Middle frontal gyrus (tissue), 1 donor: ENCODE data around the gene C18orf63.
"Not testable (repeated sequence)": the region's sequence is repeated elsewhere in the genome, so short reads cannot be mapped to it uniquely, and the experiment has no call there.

Experiments used
- DNase-seq: peaks from one replicate; pipeline ENCODE4 v3.0.0-alpha.2; 2015; ENCODE audit warnings: low spot score; ENCODE audit errors: extremely low spot score

Gene C18orf63

DNA sequence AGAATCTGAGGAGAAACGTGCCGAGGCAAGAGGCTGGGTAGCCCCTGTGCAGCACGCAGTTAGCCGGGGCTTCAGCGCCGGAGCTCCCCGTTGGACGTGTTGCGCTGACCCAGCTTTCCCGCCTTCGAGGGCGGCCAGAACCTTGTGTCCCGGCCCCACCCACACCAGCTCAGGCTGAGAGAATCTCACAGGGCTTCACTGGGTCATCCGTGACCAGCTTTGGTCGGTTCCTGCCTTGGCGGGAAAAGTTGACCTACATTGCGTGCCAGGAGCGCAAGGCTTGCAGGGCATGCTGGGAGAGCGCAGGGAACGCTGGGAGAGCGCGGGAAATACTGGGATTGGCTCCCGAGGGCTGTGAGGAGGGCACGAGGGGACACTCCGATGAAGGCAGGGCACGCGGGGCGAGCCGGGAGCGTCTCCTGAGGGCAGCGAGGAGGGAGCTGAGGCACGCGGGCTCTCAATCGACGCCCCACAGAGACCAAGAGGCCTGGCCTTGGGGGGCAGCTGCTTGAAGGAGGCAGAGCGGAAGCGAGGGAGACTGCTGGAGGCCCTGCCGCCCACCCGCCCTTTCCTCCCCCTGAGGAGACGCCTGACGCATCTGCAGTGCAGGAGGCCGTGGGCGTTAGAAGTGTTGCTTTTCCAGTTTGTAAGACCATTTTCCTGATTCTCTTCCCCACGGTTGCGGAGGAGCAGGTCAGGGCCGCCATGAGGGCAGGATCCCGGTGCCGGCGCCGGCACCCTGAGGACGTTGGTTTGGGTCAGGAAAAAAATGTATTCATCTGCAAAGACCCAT, at the start of gene C18orf63:
C18orf63 (plus strand) TSS at position 376 of the 793 bp plus-strand sequence. CDS start 2,027 bp downstream, outside the sequence.
- no peak for DNase-seq

DNA sequence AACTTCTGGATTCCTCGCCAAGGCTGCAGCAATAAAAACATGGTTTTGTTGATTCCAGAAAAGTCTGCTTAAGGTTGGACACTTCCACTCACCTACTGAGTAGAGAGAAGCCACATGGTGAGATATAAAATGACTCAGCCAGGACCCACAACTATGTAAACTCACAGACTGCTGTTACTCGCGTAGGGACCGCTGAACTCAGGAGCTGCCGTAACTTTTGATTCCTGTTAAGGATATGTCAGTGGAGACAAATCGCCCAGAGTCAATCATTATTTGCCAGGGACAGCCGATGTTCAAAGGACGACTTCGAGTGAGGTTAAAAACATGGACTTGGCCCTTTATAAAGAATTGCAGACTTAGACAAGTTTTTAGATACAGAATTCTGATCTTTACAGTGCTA, 49.5 kb upstream of the C18orf63 start:
- DNase-seq, result no peak

DNA sequence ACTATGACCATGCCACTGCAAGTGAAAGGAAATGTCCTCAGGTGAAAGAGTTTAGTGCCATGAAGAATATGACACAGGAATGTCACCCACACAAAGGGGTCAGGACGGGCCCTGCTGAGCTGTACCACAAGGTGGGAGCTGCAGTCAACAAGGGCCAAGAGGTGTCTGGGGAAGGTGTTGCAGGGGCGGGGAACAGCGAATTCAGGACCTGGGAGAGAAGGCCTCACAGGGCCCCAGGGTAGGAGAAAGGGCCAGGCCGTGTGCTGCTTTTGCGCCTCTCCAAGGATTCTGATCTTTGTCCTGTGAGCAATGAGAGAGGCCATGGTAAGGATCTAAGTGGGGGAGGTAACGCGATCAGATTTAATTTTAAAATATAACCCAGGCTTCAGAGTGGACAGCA, 47.5 kb upstream of the C18orf63 start:
- DNase-seq, result no peak

DNA sequence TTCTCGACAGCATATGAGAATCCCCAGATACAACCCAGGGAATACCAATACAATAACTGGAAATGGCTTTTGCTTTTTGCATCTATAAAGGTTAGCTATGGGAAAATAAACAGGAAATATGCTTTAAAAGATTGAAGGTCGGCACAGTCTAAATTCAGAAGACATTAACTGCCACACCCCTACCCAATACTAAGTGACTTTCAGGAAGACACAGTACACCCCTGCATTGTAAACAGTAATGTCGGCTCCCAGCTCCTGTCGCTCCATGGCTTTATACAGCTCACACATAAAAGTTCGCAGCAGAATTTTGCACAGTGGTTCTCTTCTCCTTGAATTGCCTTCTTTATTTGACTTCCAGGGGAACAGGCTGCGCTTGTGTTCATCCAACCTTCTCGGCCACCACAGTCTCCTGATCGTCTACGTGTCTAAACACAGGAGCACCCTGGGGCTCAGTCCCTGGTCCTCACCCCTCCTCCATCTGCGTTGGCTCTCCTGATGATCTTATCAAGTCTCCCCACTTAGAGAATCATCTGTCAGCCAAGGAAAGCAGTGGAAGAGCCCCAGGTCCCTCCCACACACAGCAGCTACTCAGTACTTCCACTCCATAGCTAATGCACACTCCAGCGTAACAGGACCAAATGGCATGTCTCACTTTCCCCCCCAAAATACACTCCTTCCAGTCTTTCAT, 46.6 kb upstream of the C18orf63 start:
- no peak for DNase-seq

DNA sequence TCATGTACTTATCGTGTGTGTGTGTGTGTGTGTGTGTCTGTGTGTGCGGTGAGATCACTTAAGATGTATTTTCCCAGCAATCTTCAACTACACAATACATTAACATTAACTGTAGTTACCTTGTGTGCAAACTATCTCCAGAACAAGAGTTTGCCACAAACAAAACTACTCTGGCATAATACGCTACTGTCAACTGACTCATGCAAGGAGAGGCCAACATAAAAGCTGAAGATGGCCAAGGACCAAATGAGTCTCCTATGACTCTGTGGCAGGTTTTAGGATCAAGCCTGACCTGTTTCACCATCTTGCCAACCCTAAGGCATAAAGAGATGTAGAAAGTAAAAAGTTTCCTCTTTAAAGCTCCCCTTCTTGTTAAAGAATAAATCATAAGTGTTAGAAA, 44.0 kb upstream of the C18orf63 start:
- DNase-seq, result no peak

DNA sequence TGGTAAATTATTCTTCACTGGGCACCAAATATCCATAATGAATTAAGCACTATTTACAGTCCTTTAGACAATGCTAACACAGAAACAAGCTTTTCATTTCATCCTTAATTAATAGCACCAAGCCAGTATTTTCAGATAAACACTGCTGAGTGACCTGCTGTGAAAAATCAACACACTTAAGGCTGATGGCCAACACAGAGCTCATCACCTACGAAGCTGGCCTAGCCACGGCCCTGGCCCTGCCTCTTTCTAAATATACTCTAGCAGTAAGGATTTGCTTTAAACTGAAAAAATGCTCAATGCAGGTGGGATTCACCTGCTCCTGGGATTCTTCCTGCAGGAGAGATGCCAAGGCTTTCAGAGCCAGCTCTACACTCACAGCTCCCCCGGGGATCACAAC, 42.2 kb upstream of the C18orf63 start:
- DNase-seq, result no peak

DNA sequence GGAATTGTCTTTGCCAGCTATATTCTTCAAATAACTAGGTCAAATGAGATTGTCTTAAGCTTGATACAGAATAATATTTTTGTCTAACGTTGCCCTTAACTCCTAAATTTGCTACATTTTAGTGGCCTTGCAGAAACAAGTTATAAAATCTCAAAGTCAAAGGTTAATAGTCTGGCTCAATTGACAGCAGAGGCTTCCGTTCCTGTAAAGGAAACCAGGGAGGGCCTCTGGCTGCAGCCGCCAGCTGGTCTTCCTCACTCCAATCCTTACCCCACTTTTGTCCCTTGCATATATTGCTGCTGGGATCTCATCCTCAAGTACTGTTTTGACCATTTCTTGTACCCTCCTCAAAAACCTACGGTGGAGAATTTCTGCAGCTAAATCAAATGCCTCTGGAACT, 40.9 kb upstream of the C18orf63 start:
- DNase-seq, result no peak

DNA sequence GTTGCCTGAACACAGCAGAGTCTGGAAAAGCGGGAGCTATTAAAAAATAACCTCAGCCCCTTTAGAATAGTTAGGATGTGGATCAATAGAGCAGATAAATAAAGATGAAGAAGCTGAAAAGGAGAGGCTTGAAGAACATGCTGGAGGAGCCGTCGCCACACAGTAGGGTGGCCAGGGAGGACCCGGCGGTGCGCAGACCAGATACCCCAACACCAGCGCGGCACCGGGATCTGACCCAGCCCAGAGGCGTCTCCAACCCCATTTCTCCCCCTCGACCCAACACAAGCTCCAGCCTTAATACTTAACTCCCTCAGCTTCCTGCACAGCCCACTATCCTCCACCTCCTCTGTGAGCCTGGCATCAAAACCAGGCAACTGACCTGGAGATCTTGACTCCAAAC, 39.9 kb upstream of the C18orf63 start:
- DNase-seq, result no peak

DNA sequence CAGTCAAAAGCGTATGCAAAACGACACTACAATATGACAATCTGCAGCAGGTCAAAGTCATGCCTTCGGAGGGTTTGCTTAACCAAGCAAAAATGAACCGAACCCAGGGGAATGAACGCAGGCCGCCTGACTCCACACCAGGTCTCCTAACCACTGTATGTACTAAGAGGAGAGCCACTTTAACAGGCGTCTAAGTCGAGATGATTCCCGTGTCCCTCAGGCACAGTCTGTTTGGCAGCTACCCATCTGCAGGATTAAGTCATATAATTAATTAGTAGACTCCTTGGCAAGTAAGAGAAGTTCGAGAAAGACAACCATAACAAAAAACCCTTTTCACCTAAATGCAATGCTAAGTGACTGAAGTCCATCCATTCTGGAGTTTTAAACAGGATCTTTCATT, 39.0 kb upstream of the C18orf63 start:
- no peak for DNase-seq

DNA sequence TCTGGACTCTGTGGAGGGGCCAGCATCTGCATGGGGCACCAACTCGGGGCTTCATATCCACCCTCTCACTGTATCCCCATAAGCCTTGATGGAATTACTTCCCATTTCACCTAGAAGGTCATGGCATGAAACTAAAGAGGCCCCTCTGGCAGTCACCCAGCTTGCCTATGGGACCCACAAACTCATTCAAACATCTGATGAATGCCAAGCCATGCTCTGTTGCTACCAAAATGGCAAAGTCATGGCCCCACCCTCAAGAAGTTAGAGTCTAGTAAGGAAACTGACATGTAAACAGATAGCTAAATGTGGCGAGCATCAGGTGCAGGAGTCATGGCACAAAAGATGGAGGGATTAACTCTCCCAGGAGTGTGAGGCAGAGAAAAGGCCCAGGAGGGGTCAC, 38.3 kb upstream of the C18orf63 start:
- no peak for DNase-seq

DNA sequence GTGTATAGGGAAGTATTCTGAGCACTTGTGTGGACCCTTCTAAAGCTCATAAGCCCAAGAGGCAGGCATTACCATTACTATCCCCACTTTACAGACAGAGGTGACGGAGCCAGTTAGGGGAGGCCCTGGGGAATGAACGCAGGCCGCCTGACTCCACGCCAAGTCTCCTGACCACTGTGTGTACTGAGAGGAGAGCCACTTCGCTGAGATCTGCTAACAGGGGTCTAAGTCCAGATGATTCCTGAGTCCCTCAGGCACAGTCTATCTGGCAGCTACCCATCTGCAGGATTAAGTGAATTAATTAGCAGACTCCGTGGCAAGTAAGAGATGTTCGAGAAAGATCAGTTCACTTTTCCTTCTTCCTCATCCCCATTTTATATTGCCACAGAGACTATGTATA, 37.6 kb upstream of the C18orf63 start:
- no peak for DNase-seq

DNA sequence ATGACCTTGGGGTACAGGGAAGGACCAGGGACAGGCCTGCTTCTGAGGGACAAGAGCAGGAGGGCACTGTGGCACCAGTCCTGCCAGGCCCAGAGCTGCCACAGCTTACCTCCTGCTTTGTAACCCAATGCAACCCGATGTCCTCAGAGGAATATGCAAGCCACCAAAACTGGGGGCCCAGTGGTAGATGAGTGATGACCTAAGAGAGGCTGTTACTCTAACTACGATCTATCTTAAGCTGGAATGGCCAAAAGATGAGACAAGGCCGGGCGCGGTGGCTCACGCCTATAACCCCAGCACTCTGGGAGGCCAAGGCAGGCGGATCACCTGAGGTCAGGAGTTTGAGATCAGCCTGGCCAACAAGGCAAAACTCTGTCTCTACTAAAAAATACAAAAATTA, 36.7 kb upstream of the C18orf63 start:
- no peak for DNase-seq

DNA sequence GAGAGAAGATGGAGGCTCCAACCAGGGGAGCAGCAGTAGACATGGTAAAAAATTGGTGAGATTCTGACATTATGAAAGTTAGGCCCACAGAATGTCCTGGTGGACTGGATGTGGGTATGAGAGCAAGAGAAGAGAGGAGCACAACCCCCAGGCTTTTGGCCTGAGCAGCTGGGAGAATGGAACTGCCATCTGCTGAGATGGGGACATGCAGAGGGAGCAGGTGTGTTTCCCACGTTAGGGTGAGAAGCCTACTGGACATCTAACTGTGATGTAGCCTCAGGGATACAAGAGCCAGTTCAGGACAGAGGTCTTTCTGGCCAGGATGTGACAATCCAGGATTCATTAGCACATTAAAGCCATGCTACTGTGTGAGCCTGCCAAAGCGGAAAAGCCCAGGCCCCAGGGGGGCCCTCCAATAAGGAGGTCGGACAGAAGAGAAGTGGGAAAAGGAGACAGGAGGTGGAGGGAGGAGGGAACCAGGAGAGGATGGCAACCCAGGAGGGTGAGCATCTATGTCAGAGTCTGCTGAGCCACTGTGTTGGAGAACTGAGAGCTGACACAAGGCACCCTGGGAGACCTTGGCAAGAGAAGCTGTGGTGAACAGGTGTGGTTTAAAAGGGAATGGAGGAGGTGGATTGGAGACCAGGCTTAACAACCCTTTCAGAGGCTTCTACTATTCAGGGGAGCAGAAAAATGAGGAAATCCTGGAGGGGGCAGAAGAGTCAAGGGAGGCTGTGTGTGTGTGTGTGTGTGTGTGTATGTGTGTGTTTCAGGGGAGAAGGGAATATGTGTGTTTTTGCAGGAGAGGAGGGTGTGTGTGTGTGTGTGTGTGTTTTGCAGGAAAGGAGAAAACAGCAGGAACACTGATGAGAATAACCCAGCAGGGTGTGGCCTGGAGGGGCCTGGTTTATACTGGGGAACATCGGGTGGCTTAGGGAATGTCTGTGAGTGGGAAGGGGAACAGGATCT, 34.3 kb upstream of the C18orf63 start:
- DNase-seq, result no peak

DNA sequence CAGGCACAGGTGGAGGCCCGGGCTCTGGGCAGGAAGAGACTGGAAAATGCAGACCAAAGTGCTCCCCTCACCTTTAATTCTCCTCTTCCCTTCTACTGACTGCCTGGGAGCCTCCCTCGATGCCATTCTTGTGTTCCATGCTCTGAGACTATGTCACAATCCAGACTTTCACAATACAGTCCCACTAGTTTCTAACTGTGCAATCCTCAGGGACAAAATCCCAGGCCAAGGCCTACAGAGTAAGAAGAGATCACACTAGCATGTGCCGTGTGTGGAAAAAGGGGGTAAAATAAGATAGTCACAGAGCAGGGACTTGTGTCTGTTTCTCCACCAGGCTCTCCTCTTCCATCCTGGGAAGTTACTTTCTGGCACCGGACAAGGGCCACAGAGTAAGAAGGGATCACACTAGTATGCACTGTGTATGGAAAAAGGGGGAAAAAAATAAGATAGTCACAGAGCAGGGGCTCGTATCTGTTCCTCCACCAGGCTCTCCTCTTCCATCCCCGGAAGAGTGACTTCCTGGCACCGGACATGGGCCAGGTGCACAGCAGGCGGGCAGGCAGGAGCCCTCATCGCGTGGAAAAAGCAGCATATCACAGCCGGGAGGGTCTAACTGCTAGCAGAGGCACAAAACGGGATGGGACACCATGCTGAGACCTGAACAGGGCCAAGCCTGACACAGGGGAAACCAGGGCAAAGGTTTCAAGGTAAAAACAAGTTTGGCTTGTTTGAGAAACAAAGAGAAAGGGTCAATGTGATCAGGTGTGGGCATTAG, 33.5 kb upstream of the C18orf63 start:
- no peak for DNase-seq

DNA sequence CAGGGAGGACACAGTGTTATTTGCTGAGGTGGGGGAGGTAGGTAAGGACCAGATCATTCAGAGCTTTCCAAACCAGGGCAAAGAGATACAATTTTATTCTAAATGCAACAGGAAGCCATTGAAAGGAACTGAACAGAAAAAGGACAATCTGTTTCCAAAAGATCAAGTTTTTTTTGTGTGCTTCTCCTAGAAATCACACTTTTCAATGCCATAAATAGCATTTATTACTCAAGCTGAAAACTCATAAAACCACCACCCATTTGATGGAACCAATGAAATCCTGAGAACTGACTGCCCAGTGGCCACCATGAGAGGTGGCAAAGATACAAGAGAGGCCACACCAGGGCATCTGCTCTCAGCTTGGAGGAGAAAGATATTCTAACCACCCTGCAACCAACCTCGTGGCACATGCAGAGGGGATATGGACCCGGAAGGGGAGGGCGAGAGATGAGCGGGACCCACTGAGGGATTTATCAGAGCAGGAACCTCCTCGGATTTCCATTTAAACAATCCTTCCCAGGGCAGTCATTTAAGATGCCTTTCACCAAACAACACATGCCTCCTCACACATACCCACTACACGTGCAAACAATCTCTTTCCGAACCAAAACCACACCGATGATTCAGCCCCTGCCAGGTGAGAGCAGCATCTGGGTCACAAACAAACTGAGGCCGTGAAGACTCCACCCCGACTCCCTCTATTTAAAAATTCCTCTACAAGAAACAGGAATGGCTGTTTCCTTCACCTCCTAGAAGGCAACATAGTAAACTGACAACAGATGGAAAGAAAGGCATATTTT, 32.7 kb upstream of the C18orf63 start:
- no peak for DNase-seq

DNA sequence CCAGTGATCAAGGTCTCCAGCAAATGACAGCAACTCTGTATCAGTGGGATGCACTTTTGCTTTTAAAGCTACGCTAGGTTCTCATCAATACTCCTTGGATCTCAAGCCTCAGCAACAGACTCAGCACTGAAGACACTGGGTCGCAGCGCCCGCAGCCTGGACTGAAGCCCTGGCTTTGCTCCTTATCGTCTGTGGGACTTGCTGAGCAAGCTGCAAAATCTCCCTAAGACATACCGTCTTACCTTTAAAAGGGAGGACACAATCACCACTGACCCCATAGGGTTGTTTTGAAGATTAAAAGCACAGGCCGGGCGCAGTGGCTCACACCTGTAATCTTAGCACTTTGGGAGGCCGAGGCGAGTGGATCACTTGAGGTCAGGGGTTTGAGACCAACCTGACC, 32.0 kb upstream of the C18orf63 start:
- DNase-seq, result no peak

DNA sequence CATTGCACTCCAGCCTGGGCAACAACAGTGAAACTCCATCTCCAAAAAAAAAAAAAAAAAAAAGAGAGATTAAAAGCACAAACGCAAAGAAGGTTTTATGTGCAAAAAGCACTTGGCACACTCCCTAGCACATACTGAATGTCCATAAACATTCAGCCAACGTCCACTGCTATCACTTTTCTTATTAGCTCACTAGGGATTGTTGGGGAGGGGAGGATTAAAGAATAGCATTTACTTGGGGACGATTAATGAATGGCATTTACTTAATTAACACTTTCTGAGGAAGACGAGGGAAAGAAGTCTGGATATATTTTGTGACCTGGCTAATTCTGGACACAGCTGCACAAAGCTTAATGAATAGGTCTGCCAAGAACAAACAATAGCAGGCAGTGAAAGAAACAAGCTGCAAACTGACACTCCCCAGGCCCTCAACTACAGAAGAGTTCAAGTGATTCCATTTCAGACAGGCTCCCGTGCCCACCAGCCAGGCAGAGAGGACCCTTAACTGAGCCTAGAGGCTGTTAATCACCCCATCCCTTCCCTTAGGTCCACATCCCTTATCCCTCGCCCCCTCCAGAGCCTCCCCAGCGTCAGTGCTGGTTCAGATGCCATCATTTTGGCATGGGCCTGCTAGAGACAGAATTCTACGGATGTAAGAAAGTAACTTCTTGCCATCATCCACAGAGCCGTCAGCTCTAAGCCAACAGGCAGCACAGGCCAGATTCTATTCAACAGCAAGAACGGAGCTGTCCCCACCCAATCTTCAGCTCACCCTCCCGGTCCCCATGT, 31.3 kb upstream of the C18orf63 start:
- no peak for DNase-seq

DNA sequence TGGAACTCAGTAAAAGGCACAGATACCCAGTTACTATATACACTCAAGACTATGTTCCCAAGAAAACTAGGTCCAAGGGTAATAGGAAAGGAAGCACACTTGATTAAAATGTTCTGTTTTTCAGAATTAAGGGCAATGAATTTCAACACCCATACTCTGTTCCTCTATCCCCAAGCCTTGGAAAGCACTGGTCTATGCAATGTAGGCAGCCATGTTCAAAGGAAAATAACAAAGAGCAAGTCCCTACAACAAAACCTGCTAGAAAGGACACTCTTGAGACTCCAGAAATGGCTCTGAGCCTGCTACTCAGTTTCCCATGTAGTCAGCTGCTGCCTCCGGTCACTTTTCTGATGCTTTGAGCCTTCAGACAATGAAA, 30.7 kb upstream of the C18orf63 start:
- no peak for DNase-seq

DNA sequence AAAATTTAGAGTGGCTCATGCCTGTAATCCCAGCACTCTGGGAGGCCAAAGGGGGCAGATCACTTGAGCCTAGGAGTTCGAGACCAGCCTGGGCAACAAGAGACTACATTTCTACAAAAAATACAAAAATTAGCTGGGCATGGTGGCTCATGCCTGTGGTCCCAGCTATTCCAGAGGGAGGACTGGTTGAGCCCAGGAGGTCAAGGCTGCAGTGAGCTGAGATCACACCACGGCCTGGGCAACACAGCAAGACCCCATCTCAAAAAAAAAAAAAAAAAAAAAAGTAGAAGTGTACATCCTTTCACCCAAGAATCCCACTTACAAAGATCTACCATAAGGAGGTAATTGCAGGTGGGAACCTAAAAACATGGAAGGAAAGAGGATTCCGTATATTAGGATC, 30.1 kb upstream of the C18orf63 start:
- DNase-seq, result not testable (repeated sequence)
